Measurements from ENCODE around the gene RAPGEF3. TPM values are rescaled to one million over a fixed set of nuclear protein-coding genes. Genes with fewer than 3 reads are reported as not detected.
A peak's percentile ranks its signal among the peaks of the same experiment; 100 is the strongest.

RAPGEF3 gene
- total RNA-seq, 1 donor from 2014 or later = 2.1 TPM

- ATAC-seq (no peak), DNase-seq (ENCODE audit: low spot score) (no peak)
Measured at GRCh38 chr12:47725893-47726292, 32.8 kb downstream of the RAPGEF3 start.

GRCh38 chr12:47725091-47725772 lies 33.4 kb downstream of the RAPGEF3 start, which contains the start of gene ENDOU:
Gene ENDOU, minus strand, starts transcription at chr12:47725490. Its CDS starts 77 bp downstream, at chr12:47725413.
- ATAC-seq (no peak), DNase-seq (ENCODE audit: low spot score) (no peak)

- no peak for DNase-seq (ENCODE audit: low spot score)
- no peak for ATAC-seq
Measured at GRCh38 chr12:47722941-47723631, 35.6 kb downstream of the RAPGEF3 start.

- DNase-seq (ENCODE audit: low spot score) (peak; percentile 5), ATAC-seq (no peak)
Measured at GRCh38 chr12:47722136-47722834, 36.4 kb downstream of the RAPGEF3 start.

GRCh38 chr12:47721431-47721973 lies 37.2 kb downstream of the RAPGEF3 start:
- no peak for ATAC-seq
- DNase-seq (ENCODE audit: low spot score) = peak; percentile 19

- ATAC-seq (no peak), DNase-seq (ENCODE audit: low spot score) (peak; percentile 21)
Measured at GRCh38 chr12:47718531-47718930, 40.1 kb downstream of the RAPGEF3 start.

- DNase-seq (ENCODE audit: low spot score) = peak; percentile 52
- peak; percentile 51 for ATAC-seq
Measured at GRCh38 chr12:47717443-47718193, 41.1 kb downstream of the RAPGEF3 start.

GRCh38 chr12:47717046-47717442 lies 41.6 kb downstream of the RAPGEF3 start:
- ATAC-seq (no peak), DNase-seq (ENCODE audit: low spot score) (peak; percentile 37)

- ATAC-seq (no peak), DNase-seq (ENCODE audit: low spot score) (peak; percentile 50)
Measured at GRCh38 chr12:47715877-47716548, 42.7 kb downstream of the RAPGEF3 start.

GRCh38 chr12:47715393-47715876 lies 43.2 kb downstream of the RAPGEF3 start:
- peak; percentile 80 for DNase-seq (ENCODE audit: low spot score)
- ATAC-seq = peak; percentile 89

- DNase-seq (ENCODE audit: low spot score) (no peak), ATAC-seq (no peak)
Measured at GRCh38 chr12:47714826-47715386, 43.8 kb downstream of the RAPGEF3 start.

GRCh38 chr12:47712171-47712570 lies 46.5 kb downstream of the RAPGEF3 start:
- no peak for DNase-seq (ENCODE audit: low spot score)
- ATAC-seq = no peak

GRCh38 chr12:47711448-47711847 lies 47.2 kb downstream of the RAPGEF3 start:
- ATAC-seq (no peak), DNase-seq (ENCODE audit: low spot score) (no peak)

- DNase-seq (ENCODE audit: low spot score) = no peak
Measured at GRCh38 chr12:47710278-47710677, 48.4 kb downstream of the RAPGEF3 start.

GRCh38 chr12:47709671-47710070 lies 49.0 kb downstream of the RAPGEF3 start:
- no peak for ATAC-seq
- no peak for DNase-seq (ENCODE audit: low spot score)

More at GRCh38 chr12:47710278-47710677, 48.4 kb downstream of the RAPGEF3 start:
- ATAC-seq = no peak

- no peak for ATAC-seq
- no peak for DNase-seq (ENCODE audit: low spot score)
Measured at GRCh38 chr12:47709237-47709636, 49.4 kb downstream of the RAPGEF3 start.

GRCh38 chr12:47707905-47708543 lies 50.7 kb downstream of the RAPGEF3 start:
- no peak for ATAC-seq
- no peak for DNase-seq (ENCODE audit: low spot score)

- ATAC-seq (no peak), DNase-seq (ENCODE audit: low spot score) (no peak)
Measured at GRCh38 chr12:47707355-47707754, 51.3 kb downstream of the RAPGEF3 start.

Data from left lobe of liver (tissue), 2 donors.